Tibial nerve (tissue), 4 donors: Measurements from ENCODE around the gene TENM4. TPM values are rescaled to one million over a fixed set of nuclear protein-coding genes. Genes with fewer than 3 reads are reported as not detected.
"Not testable (repeated sequence)": the region's sequence is repeated elsewhere in the genome, so short reads cannot be mapped to it uniquely, and the experiment has no call there.

Experiments
- DNase-seq, 2 donors: peaks; one replicate each; pipeline ENCODE4 v3.0.0-alpha.2; 2019; ENCODE audit warnings: low spot score in 2 of 2
- H3K27ac ChIP-seq, 4 donors: fragments of 200-600 bp; sonication (generic) in 3 of 4; one replicate each; pipeline ENCODE4 v1.5.1; 2017 to 2019; ENCODE audit warnings: mild to moderate bottlenecking in 1 of 4
- H3K27me3 ChIP-seq, 2 donors: fragments of 200-600 bp; sonication (generic) in 1 of 2; one replicate each; pipeline versions ENCODE4 v1.5.1 to v1.6.0; 2017 to 2019
- H3K36me3 ChIP-seq, 3 donors: fragments of 200-600 bp; sonication (generic); one replicate each; pipeline ENCODE4 v1.5.1; 2018 to 2019
- H3K4me1 ChIP-seq, 4 donors: fragments of 200-600 bp; sonication (generic) in 3 of 4; one replicate each; pipeline ENCODE4 v1.5.1; 2017 to 2019
- H3K4me3 ChIP-seq, 4 donors: fragments of 200-600 bp; sonication (generic) in 3 of 4; one replicate each; pipeline ENCODE4 v1.5.1; 2017 to 2019; ENCODE audit warnings: mild to moderate bottlenecking in 1 of 4, moderate library complexity in 1 of 4
- H3K9me3 ChIP-seq, 4 donors: fragments of 200-600 bp; sonication (generic) in 3 of 4; one replicate each; pipeline ENCODE4 v1.5.1; 2017 to 2019
- CTCF ChIP-seq, 5 experiments: fragments of 200-600 bp in 3 of 5; fragments of 450-650 bp in 2 of 5; sonication (generic) in 3 of 5; IDR thresholded peaks; one replicate each; pipeline ENCODE4 v1.5.1; 2016 to 2019; ENCODE audit warnings: antibody characterized with exemption in 5 of 5, mild to moderate bottlenecking in 3 of 5, moderate library complexity in 2 of 5
- EP300 ChIP-seq, 2 donors: sonication (generic); formaldehyde crosslinking; IDR thresholded peaks; one replicate each; pipeline ENCODE4 v1.6.1; 2017; ENCODE audit warnings: antibody characterized with exemption in 2 of 2, mild to moderate bottlenecking in 1 of 2
- POLR2A ChIP-seq, 2 donors: fragments of 450-650 bp; IDR thresholded peaks; one replicate each; pipeline ENCODE4 v1.6.1; 2017; ENCODE audit warnings: antibody characterized with exemption in 2 of 2, mild to moderate bottlenecking in 2 of 2, moderate library complexity in 2 of 2
- WGBS, 2 donors: methylation state at CpG; one replicate each; pipeline ENCODE4 v1.1.5; 2018; 5-methylcytosine and 5-hydroxymethylcytosine counted together
- total RNA-seq, 4 donors: library from RNA; depleted of rRNA; stranded (reverse); fragments of >200 nt; gene quantifications; one replicate each; pipeline ENCODE4 v1.1.0, GENCODE V29; 2016

Gene TENM4
- total RNA-seq, 4 donors from 2014 or later: 15.3 to 36.3 (median 19.6) TPM

- no peak overlapping the region for H3K27ac ChIP-seq
- no peaks in the 10 kb centered on the region for H3K27me3 ChIP-seq
- H3K9me3 ChIP-seq: peaks cover 0 to 30% (median 0%) of the 10 kb centered on the region in 4 donors
- 78 to 84% methylated on average over 2 of the region's 2 CpGs for WGBS, 2 donors
- H3K36me3 ChIP-seq: no peaks in the 10 kb centered on the region
- H3K4me1 ChIP-seq: no peaks in the 10 kb centered on the region
- no peak overlapping the region for H3K4me3 ChIP-seq
- TF ChIP-seq EP300 (IDR thresholded peaks at IDR 0.05) (no peak), POLR2A (IDR thresholded peaks at IDR 0.05) (no peak), CTCF (IDR thresholded peaks at IDR 0.05) (no peak)
- no peak for DNase-seq
Measured at GRCh38 chr11:78620159-78620558, 820.7 kb downstream of the TENM4 start.

GRCh38 chr11:78615724-78616123 lies 825.1 kb downstream of the TENM4 start:
- no peak overlapping the region for H3K4me3 ChIP-seq
- no peaks in the 10 kb centered on the region for H3K36me3 ChIP-seq
- H3K27ac ChIP-seq: no peak overlapping the region
- WGBS, 2 donors: 76 to 93% methylated on average over 1 of the region's 1 CpG
- no peak for TF ChIP-seq CTCF (IDR thresholded peaks at IDR 0.05)
- no peak for TF ChIP-seq EP300 (IDR thresholded peaks at IDR 0.05)
- no peak for TF ChIP-seq POLR2A (IDR thresholded peaks at IDR 0.05)
- no peaks in the 10 kb centered on the region for H3K4me1 ChIP-seq
- H3K9me3 ChIP-seq: peaks cover 0 to 28% (median 0%) of the 10 kb centered on the region in 4 donors
- no peaks in the 10 kb centered on the region for H3K27me3 ChIP-seq
- no peak for DNase-seq

- TF ChIP-seq EP300 (IDR thresholded peaks at IDR 0.05): no peak
- TF ChIP-seq POLR2A (IDR thresholded peaks at IDR 0.05): no peak
- TF ChIP-seq CTCF (IDR thresholded peaks at IDR 0.05): no peak
- no peak overlapping the region for H3K27ac ChIP-seq
Measured at GRCh38 chr11:78613378-78613813, 827.4 kb downstream of the TENM4 start.

GRCh38 chr11:78612721-78613377 lies 828.0 kb downstream of the TENM4 start:
- peaks cover 0 to 9% (median 0%) of the 10 kb centered on the region in 4 donors for H3K9me3 ChIP-seq
- no peak overlapping the region for H3K4me3 ChIP-seq
- no peak overlapping the region for H3K27ac ChIP-seq
- H3K36me3 ChIP-seq: no peaks in the 10 kb centered on the region
- no peak for DNase-seq
- WGBS, 2 donors: 73 to 80% methylated on average over 4 of the region's 4 CpGs
- no peaks in the 10 kb centered on the region for H3K27me3 ChIP-seq
- no peaks in the 10 kb centered on the region for H3K4me1 ChIP-seq
- no peak for TF ChIP-seq EP300 (IDR thresholded peaks at IDR 0.05)
- no peak for TF ChIP-seq POLR2A (IDR thresholded peaks at IDR 0.05)
- no peak for TF ChIP-seq CTCF (IDR thresholded peaks at IDR 0.05)

More at GRCh38 chr11:78613378-78613813, 827.4 kb downstream of the TENM4 start:
- 77 to 91% methylated on average over 5 of the region's 5 CpGs for WGBS, 2 donors
- Histone ChIP-seq H3K27me3 (no peaks in the 10 kb centered on the region), H3K4me3 (no peak overlapping the region), H3K9me3 (peaks cover 0 to 9% (median 0%) of the 10 kb centered on the region in 4 donors), H3K36me3 (no peaks in the 10 kb centered on the region), H3K4me1 (no peaks in the 10 kb centered on the region)
- no peak for DNase-seq

GRCh38 chr11:78609321-78609720 lies 831.5 kb downstream of the TENM4 start:
- WGBS, 2 donors: 78% methylated on average over 5 of the region's 5 CpGs
- not testable (repeated sequence) for H3K9me3 ChIP-seq, DNase-seq, H3K27me3 ChIP-seq, H3K27ac ChIP-seq, H3K36me3 ChIP-seq, H3K4me3 ChIP-seq, H3K4me1 ChIP-seq
